Endothelial cell of umbilical vein (primary cell): ENCODE results near the gene MYH14. TPM values are rescaled to one million over a fixed set of nuclear protein-coding genes. Genes with fewer than 3 reads are reported as not detected.

Experiments
- BruUV-seq: library from RNA; stranded (reverse); fragments of 400-500 nt; replicated peaks from 2 replicates; lab custom pipeline; 2021; lab: Mats Ljungman, UMichigan
- CTCF ChIA-PET: fragments of 300-600, 350-600 bp; sonication (Branson Sonifier 250); formaldehyde crosslinking; loops from one replicate; lab custom pipeline; 2021; ENCODE audit warnings: antibody characterized with exemption, inconsistent platforms; lab: Charles Lee
- POLR2A ChIA-PET: fragments of 300-600, 350-600 bp; sonication (Branson Sonifier 250); formaldehyde crosslinking; loops from one replicate; lab custom pipeline; 2021; ENCODE audit warnings: antibody characterized with exemption, inconsistent platforms; lab: Charles Lee
- DNase-seq: peaks from one replicate; pipeline ENCODE4 v3.0.0-alpha.2; 2011; ENCODE audit warnings: low read depth, low spot score
- FAIRE-seq: peaks from 2 replicates; lab custom pipeline; 2011; peaks lifted over from hg19 to GRCh38; lab: Jason Lieb, UNC
- H2AFZ ChIP-seq: 2 replicates; pipeline ENCODE4 v1.6.0; 2012; ENCODE audit warnings: low read depth, low read length, control low read depth, inconsistent platforms
- H3K27ac ChIP-seq: 2 replicates; pipeline ENCODE4 v1.5.1; 2011; ENCODE audit warnings: low read depth, mild to moderate bottlenecking, control low read depth, low read length, moderate library complexity; ENCODE audit not compliant: insufficient read depth
- H3K27me3 ChIP-seq, 2 experiments: 2 replicates each; pipeline versions ENCODE4 v1.6.0 to v1.6.1; 2011; ENCODE audit warnings: low read length in 2 of 2, mixed read lengths in 1 of 2; ENCODE audit not compliant: control insufficient read depth in 2 of 2, insufficient read depth in 2 of 2
- H3K36me3 ChIP-seq, 2 experiments: 2 replicates in 1 of 2; 3 replicates in 1 of 2; pipeline ENCODE4 v1.5.1; 2011; ENCODE audit warnings: low read length in 2 of 2, mild to moderate bottlenecking in 1 of 2, moderate library complexity in 1 of 2; ENCODE audit not compliant: control insufficient read depth in 2 of 2, insufficient read depth in 2 of 2; ENCODE audit errors: extremely low read depth in 1 of 2
- H3K4me1 ChIP-seq: 3 replicates; pipeline ENCODE4 v1.5.1; 2011; ENCODE audit warnings: mild to moderate bottlenecking, low read length; ENCODE audit not compliant: control insufficient read depth, insufficient read depth; ENCODE audit errors: extremely low read depth
- H3K4me2 ChIP-seq: 2 replicates; pipeline ENCODE4 v1.6.1; 2011; ENCODE audit warnings: low read length, control low read depth, mixed read lengths; ENCODE audit not compliant: insufficient read depth
- H3K4me3 ChIP-seq, 3 experiments: fragments of 200-600 bp in 1 of 3; sonication (generic), shearing (Covaris generic) in 1 of 3; replicated peaks in 1 of 3; 2 replicates each; pipeline ENCODE4 v1.5.1; 2011 to 2016; ENCODE audit warnings: control low read depth in 3 of 3, low read length in 3 of 3, mild to moderate bottlenecking in 2 of 3, inconsistent platforms in 1 of 3, low read depth in 1 of 3, moderate library complexity in 1 of 3; ENCODE audit not compliant: insufficient read depth in 1 of 3
- H3K79me2 ChIP-seq: 2 replicates; pipeline ENCODE4 v1.6.0; 2012; ENCODE audit warnings: low read length, inconsistent platforms; ENCODE audit not compliant: control insufficient read depth, insufficient read depth
- H3K9ac ChIP-seq: replicated peaks from 2 replicates; pipeline ENCODE3; 2011; ENCODE audit warnings: low read length, control low read depth; ENCODE audit not compliant: insufficient read depth; ENCODE audit errors: extremely low read depth
- H3K9me1 ChIP-seq: replicated peaks from 3 replicates; pipeline ENCODE4 v1.6.0; 2011; ENCODE audit warnings: mild to moderate bottlenecking, low read length; ENCODE audit not compliant: control insufficient read depth, insufficient read depth; ENCODE audit errors: extremely low read depth
- H3K9me3 ChIP-seq: replicated peaks from 2 replicates; pipeline ENCODE4 v1.5.1; 2012; ENCODE audit warnings: low read length, inconsistent platforms; ENCODE audit not compliant: control insufficient read depth, insufficient read depth
- H4K20me1 ChIP-seq: replicated peaks from 2 replicates; pipeline ENCODE3; 2011; ENCODE audit warnings: mild to moderate bottlenecking, low read length; ENCODE audit not compliant: control insufficient read depth, insufficient read depth; ENCODE audit errors: extremely low read depth
- CTCF ChIP-seq, 2 donors: IDR thresholded peaks; 1 replicate in 1 of 2; 2 replicates in 1 of 2; pipeline ENCODE4 v1.5.1; 2011; ENCODE audit warnings: low read length in 2 of 2, mild to moderate bottlenecking in 2 of 2, moderate library complexity in 2 of 2, control low read depth in 1 of 2, inconsistent platforms in 1 of 2, low read depth in 1 of 2; ENCODE audit not compliant: insufficient read depth in 1 of 2; ENCODE audit errors: extremely low read depth in 1 of 2
- EZH2 ChIP-seq: IDR thresholded peaks from 2 replicates; pipeline ENCODE4 v1.6.1; 2012; ENCODE audit warnings: borderline replicate concordance, low read depth, mild to moderate bottlenecking, moderate library complexity, low read length, inconsistent platforms; ENCODE audit not compliant: severe bottlenecking
- FOS ChIP-seq: IDR thresholded peaks from 2 replicates; pipeline ENCODE4 v1.6.1; 2011; ENCODE audit warnings: mild to moderate bottlenecking, low read length, moderate library complexity, borderline replicate concordance; ENCODE audit not compliant: insufficient read depth
- GATA2 ChIP-seq: IDR thresholded peaks from 2 replicates; pipeline ENCODE4 v1.7.0; 2011; ENCODE audit warnings: low read depth, mild to moderate bottlenecking, moderate library complexity, mixed read lengths, low read length; ENCODE audit not compliant: insufficient read length, insufficient read depth
- JUN ChIP-seq: IDR thresholded peaks from 2 replicates; pipeline ENCODE4 v1.6.1; 2011; ENCODE audit warnings: borderline replicate concordance, low read depth; ENCODE audit not compliant: insufficient read length, insufficient read depth
- MAX ChIP-seq: IDR thresholded peaks from 2 replicates; pipeline ENCODE4 v1.6.1; 2011; ENCODE audit not compliant: insufficient read depth, insufficient read length
- MYC ChIP-seq: IDR thresholded peaks from one replicate; pipeline ENCODE4 v1.6.1; 2011; ENCODE audit warnings: mild to moderate bottlenecking, low read depth, low read length
- POLR2A ChIP-seq: IDR thresholded peaks from 2 replicates; pipeline ENCODE4 v1.6.1; 2012; ENCODE audit warnings: low read depth, mild to moderate bottlenecking, control low read depth, low read length
- POLR2AphosphoS5 ChIP-seq: IDR thresholded peaks from 2 replicates; pipeline ENCODE4 v1.6.1; 2012; ENCODE audit warnings: low read depth, mild to moderate bottlenecking, control low read depth, low read length, moderate library complexity; ENCODE audit not compliant: insufficient read depth
- dilution Hi-C: fragments of 300-500 bp; cut with MboI; formaldehyde crosslinking; loops from one replicate; pipeline ENCODE4 v1.15.0; 2019; ENCODE audit warnings: low sequenced_read_pairs; ENCODE audit not compliant: extremely low pct_ligation_motif_present
- intact Hi-C: fragments of 100-400 bp; cut with micrococcal nuclease; formaldehyde crosslinking; loops from one replicate; pipeline ENCODE4 v1.10.0; 2022
- polyA plus RNA-seq, 4 experiments: library from polyadenylated mRNA; depleted of rRNA in 3 of 4; stranded (reverse) in 3 of 4; unstranded in 1 of 4; fragments of >200 nt; gene quantifications; 2 replicates each; pipeline versions ENCODE4 v1.2.1 to v1.2.3, GENCODE V29; 2011 to 2012; ENCODE audit warnings: missing spikeins in 1 of 4
- total RNA-seq: library from RNA; stranded (reverse); gene quantifications from 2 replicates; pipeline ENCODE4 v1.2.3, GENCODE V29; 2021

MYH14 gene
- total and polyA plus RNA-seq, 2 donors (not counting 3 experiments of a cell fraction or from before 2014, with no cell fraction given) = 0.13 TPM; not detected in 1

- TF ChIP-seq EZH2 = no peak
- TF ChIP-seq POLR2A = no peak
- no peak for TF ChIP-seq POLR2AphosphoS5
- TF ChIP-seq MYC = no peak
- TF ChIP-seq FOS = no peak
- no peak for TF ChIP-seq JUN
- TF ChIP-seq MAX = no peak
- no peak for TF ChIP-seq GATA2
- TF ChIP-seq CTCF (IDR thresholded peaks at IDR 0.05; ENCODE audit: extremely low read depth in 1 of 2, insufficient read depth in 1 of 2, low read depth in 1 of 2, low read length in 2 of 2) = no peak
- POLR2A ChIA-PET = no interaction called here
- BruUV-seq = no TSS peak
- dilution Hi-C loops (no loop called here), intact Hi-C loops (no loop called here)
- Histone ChIP-seq H3K27ac (no peak overlapping the region), H2AFZ (no peak overlapping the region), H3K4me2 (no peak overlapping the region), H3K4me1 (no peaks in the 10 kb centered on the region), H4K20me1 (no peaks in the 10 kb centered on the region), H3K9me1 (no peaks in the 10 kb centered on the region), H3K9ac (no peak overlapping the region), H3K79me2 (no peaks in the 10 kb centered on the region), H3K36me3 (no peaks in the 10 kb centered on the region), H3K27me3 (no peaks in the 10 kb centered on the region), H3K9me3 (no peaks in the 10 kb centered on the region), H3K4me3 (no peak overlapping the region)
- FAIRE-seq = no peak
- no peak for DNase-seq
- CTCF ChIA-PET = no interaction called here
Measured at GRCh38 chr19:50276370-50277063, 73.1 kb downstream of the MYH14 start.
